ENCODE data around the gene CD320.
"Not testable (repeated sequence)": the region's sequence is repeated elsewhere in the genome, so short reads cannot be mapped to it uniquely, and the experiment has no call there.

- TF ChIP-seq EZH2 (IDR thresholded peaks at IDR 0.05; ENCODE audit: insufficient read depth, poor library complexity, severe bottlenecking); EZH2phosphoT487 (IDR thresholded peaks at IDR 0.05; ENCODE audit: insufficient read depth, low read depth): not testable (repeated sequence)
These were observed 10.7 kb upstream of the CD320 start for GRCh38 chr19:8318835-8319234.
